Raji (cell line): ENCODE results near the gene ROM1.

Experiments used
- POLR2A ChIP-seq: IDR thresholded peaks from 2 replicates; pipeline ENCODE4 v1.6.1; 2011; ENCODE audit warnings: low read depth, low read length, control low read depth; ENCODE audit not compliant: insufficient read depth

ROM1 gene

DNA sequence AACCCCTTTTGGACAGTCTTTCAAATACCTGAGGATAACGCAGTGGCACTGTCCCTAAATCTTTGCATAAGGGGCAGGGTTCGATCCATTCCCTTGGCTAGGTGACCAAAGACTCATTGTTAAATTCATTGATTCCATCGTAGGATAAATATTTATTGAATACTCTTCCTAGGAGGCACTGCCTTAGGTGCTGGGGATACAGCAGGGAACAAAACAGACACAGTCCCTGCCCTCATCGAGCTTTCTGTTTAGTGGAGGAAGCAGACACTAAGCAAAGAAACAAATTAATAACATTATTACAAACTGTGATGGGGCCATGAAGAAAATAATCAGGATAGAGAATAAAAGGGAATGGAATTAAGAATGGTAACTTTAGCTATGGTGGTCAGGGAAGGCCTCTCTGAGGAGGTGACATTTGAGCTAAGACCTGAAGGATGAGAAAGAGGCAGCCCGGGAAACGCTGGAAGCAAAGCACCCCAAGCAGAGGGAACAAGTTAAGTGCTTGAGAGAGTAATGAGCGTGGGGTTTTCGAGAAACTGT, 8.0 kb downstream of the ROM1 start:
- no peak for TF ChIP-seq POLR2A

DNA sequence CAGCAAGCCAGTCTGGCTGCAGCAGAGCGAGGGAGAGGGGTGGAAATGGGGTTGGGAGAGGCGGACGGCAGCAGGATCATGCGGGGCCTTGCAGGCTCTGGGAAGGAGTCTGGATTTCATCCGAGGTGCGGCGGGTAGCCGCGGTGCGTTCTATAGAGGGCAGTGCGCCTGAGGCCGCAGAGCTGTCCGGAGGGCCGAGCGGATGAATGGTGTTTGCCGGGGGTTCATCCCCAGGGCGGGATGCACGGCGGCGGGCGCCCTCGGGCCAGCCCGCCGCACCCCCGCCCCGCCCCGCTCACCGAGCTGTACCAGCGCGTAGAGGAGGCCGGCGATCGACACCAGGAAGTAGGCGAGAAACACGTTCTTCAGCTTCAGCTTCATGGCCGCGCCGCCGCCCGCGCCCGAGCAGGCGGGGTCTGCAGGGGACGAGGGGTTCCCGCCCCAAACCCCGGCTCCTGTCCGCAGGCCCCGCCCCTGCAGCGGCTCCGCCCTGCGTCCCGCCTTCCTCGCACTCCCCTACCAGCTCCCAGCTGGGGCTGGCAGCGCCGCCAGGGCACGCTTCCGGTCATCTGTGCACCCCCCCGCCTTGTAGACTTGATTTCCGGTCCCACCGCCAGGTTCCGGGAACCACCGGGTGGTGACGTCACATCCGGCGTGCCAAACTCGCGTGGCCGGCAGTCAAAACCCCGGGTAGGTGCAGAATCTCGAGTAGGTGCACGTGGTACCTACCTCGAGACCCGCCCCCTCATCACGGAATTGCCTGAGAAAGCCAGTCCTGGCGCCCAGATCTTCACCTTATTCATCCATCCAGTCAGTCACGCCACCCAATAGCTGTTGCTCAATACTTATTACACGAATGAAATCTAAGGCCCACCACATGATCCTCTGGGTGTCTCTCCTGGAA, 8.8 kb downstream of the ROM1 start, which contains the start of gene B3GAT3:
Gene B3GAT3, minus strand, starts transcription at position 420 of the 904 bp plus-strand sequence. Its CDS starts 39 bp downstream, at position 381.
- TF ChIP-seq POLR2A = peak; percentile 89

DNA sequence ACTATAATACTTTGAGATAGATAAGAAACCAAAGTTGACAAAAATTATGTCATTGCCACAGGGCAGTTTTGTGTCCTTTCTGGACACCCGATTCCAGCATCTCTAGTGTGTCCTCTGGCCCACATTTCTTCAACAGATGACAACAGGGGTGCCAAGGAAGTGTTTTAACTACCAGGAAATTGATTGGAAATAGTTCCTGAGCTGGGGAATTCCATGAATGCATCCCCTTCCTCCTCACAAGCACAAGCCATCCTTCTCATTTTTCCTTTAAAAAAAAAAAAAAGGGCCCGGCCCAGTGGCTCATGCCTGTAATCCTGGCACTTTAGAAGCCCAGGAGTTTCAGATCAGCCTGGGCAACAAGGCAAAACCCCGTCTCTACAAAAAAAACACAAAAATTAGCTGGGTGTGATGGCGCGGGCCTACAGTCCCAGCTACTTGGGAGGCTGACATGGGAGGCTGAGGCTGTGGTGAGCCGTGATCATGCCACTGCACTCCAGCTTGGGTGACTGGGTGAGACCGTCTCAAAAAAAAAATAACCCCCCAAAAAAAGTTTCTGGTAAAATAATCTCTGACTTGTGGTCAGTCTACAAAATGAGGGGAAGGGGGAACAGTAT, 9.5 kb downstream of the ROM1 start:
- no peak for TF ChIP-seq POLR2A

DNA sequence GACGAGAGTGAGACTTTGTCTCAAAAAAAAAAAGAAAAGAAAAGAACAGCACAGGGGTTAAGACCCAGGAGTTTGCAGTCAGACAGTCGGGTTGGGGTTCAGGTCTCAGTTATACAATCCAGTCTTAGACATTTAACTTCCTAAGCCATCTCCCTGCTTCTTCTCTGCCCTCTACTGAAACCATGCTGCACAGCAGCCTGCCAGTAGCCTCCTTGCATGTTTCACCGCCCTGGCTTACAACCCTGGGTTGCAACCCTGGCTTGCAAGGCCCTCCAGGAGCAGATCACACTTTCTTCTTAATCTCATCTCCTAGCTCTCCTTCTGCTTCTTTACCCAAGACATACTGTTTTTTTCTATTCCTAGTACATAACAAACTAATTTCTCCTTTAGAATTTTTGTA, 14.7 kb downstream of the ROM1 start:
- TF ChIP-seq POLR2A = no peak

DNA sequence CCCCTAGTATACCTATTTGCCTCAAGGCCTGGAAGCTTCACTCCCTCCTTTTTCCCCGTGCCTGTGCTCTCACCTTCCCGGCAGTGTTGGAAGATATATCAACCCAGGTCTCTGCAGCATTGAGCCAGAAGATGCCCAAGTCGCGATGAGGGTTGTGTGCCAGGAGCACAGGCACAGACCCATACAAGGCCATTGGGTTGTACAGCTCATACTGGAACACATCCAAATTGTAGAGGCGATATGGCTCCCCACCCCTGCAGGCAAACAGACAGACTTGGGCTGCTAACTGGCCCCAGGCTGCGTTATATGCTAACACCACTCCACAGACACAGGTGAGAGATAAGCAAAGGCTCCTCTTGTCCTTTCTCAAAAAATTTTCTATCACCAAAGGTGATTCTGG, 19.4 kb downstream of the ROM1 start:
- no peak for TF ChIP-seq POLR2A

DNA sequence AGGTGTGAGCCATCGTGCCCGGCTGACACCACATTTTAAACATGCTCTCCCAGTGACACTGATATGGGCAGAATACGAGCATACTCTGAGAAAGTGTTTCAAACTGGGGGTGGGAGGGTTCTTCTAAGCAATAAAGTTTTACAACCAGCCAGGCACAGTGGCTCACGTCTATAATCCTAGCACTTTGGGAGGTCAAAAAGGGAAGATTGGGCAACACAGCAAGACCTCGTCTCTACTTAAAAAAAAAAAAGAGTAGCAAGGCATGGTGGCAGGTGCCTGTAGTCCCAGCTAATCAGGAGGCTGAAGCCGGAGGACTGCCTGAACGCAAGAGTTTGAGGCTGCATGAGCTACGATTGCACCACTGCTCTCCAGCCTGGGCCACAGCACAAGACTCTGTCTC, 31.2 kb downstream of the ROM1 start:
- no peak for TF ChIP-seq POLR2A

DNA sequence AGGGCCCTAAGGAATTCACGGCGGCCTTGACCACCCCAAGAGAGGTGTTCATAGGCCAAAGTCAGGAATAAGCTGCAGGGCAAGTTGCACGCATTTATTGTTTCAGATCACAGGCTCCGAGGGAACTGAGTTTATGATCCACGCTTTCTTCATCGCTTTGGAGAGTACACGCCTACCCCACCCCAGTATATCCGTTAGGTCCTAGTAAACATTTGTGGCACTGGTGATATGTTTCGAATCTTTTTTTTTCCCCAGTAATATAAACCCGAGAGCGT, 32.6 kb downstream of the ROM1 start:
- TF ChIP-seq POLR2A = no peak

DNA sequence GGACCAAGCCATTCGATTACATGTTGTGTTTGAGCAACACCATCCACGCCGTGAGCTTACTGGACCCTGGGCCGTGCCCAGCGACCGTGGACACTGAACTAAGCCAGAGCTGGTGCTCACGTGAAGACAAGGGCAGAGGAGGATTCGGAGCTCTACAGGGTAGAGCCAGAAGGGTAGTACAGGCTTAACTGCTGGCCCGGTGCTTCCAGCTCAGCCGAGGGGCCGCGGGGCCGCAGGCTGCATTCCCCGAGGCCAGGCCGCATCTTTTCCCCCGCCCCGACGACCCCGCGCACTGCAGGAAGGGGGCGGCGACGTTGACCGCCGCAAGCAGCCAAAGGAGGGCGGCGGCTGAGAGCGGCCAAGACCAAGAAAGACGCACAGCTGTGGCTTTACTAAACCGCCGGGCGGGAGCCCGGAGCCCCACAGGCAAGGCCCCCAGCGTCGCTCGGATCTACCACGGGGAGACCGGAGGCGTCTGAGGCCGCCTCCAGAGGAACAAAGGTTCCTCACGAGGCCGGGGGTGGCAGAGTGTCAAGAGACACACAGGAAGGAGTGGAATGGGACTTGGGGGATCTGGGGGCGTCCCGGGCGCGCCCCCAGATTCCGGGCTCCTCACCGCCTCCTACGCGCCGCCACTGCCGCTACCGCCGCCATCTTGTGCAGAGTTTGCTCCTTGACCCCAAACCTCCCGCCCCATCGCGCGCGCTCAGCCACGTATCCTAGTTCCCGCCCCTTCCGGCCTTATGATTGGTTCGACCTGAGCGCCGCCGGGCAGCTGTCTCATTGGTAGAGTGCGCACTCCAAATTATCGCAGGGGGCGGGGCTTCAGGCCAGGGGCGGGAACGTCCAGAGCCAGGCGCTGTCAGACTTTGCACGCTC, 33.1 kb downstream of the ROM1 start, which contains the start of gene GANAB:
Gene GANAB, minus strand, starts transcription at position 668 of the 879 bp plus-strand sequence. Its CDS starts 14 bp downstream, at position 654.
- peak; percentile 85 for TF ChIP-seq POLR2A

DNA sequence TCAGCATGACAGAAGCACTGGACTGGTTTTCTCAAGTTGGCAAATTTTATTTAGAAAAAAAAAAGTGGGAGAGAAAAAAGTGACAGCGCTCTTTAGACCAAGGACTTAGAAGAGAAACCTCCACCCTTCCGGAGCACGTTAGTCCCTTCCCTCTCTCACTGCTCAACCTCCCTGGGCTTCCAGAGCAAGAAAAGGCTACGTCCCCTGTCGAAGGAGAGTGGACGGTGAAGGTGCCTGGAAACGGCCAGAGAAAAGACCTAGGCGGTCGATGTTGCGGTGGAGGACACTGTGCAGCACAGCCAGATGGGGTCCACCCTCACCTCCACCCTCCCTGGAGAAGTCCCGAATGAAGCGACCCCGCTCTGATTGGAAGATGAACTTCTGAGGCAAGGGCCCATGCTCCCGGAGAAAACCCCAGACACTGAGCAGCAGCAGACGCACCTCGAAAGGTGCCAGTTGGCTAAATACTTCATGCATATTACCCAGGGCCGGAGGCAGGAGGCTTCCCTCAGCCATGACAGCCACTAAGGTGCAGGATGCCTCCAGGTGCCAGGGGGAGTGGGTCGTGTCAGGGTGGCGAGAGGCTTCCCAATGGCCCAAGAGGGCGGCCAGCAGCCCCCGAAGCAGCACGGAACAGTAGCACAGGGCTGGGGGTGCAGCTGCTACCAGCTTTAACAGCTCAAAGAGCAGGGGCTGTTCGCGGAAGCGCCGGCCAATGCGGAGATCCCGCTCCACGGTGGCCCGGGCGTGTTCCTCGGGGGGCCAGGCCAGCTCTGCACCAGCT, 34.0 kb downstream of the ROM1 start:
- no peak for TF ChIP-seq POLR2A

DNA sequence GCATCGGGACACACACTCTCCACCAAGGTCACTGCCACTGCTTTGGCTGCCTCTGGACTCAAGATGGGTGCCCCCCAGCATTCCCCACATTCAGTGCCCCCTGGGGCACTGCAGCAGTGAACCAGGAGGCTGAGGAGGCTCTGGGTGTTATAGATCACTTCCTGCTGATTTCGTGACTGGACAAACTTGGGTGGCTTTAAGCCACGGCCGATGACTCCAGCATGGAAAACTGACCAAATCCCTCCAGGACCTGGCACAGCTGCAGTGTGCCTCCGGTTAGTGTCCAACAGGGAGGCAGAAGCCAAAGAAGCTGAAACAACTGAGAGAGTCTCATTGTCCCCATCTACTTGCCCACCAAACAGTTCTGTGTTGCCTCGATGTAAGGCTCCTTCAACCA, 34.5 kb downstream of the ROM1 start:
- no peak for TF ChIP-seq POLR2A

DNA sequence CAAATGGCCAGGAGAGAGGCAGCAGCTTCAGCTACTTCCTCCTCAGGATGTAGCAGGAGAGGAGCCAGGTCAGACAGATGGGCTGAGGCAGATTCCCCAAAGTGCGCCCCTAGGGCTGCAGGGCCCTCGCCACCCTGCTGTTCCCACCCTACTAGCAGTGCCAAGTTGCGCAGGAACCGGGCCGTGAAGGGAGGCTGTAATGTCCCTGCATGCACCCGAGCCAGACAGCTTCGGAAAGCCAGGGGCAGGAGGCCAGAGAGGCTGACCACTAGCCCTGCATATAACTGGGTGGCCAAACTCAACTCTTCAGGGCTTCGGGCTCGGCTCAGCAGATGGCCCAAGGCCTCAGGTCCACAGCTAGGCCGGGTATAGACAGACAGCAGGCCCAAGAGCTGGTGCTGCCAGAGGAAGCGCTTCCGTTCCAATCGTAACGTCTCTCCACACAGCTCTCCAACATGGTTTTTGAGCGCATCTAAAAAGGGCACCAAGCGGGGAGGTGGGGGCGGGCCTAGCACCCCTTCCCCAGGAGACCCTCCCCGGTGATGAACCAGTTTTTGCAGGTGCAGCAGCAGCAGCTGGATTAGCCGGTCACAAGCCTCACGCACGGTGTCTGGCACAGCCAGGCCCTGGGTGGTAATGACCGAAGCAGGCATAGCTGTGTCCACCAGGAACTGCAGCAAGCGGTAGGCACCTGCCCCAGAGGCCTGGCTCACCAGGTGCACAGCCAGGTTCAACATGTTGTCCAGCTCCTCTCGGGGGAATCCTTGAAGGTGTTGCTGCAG, 35.3 kb downstream of the ROM1 start:
- no peak for TF ChIP-seq POLR2A

DNA sequence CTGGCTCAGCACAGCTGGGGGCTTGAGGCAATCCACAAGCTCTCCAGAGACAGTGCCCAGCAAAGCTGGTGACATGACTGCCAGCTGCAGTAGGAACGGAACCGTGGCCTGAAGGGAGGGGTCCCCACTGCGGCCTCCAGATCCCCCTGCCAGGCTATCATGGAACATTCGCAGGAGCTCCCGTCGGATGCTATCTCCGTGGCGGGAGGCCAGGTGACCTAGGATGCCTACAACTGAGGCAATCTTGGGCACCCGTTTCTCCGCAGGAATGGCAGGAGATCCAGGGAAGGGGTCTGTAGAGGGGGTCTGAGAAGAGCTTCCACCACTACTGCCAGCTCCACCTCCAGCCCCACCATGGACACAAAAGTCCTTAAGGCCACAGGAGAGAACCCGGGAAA, 35.9 kb downstream of the ROM1 start:
- no peak for TF ChIP-seq POLR2A

DNA sequence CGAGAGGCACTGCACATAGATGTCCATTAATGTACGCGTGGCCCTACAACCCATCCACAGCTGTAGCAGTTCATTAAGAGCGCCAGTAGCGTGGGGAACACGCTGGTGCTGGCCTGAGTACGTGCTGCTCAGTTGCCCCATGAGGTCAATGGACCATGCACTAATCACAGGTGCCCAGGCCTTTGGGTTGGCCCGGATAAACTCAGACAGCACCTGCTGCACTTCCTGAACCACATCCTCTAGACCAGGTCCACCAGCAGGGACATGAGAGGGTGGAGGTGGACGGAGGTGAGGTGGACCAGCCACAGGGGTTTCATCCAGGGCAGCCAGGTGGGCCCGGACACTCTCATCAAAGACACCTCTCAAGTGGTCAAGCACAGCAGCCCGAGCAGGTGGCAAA, 36.4 kb downstream of the ROM1 start:
- TF ChIP-seq POLR2A = no peak
